Cardiac muscle cell (in vitro differentiated cells and primary cell): ENCODE measurements around the gene OR9Q1. TPM values are rescaled to one million over a fixed set of nuclear protein-coding genes. Genes with fewer than 3 reads are reported as not detected.
A peak's percentile ranks its signal among the peaks of the same experiment; 100 is the strongest.

ENCODE experiments used
- DNase-seq, 2 donors: peaks; one replicate each; pipeline versions ENCODE4 v3.0.0 to v3.0.0-alpha.2; 2010 to 2017; ENCODE audit warnings: low read depth in 1 of 2, low spot score in 1 of 2
- H3K27ac ChIP-seq: fragments of 200-600 bp; sonication (generic); 2 replicates; pipeline ENCODE4 v1.5.1; 2016
- H3K27me3 ChIP-seq: fragments of 200-600 bp; sonication (generic); 2 replicates; pipeline ENCODE4 v1.6.0; 2016; ENCODE audit warnings: control low read depth
- H3K36me3 ChIP-seq: fragments of 200-600 bp; sonication (generic); 2 replicates; pipeline ENCODE4 v1.5.1; 2016; ENCODE audit warnings: control low read depth
- H3K4me1 ChIP-seq: fragments of 200-600 bp; sonication (generic); 2 replicates; pipeline ENCODE4 v1.8.1; 2017; ENCODE audit warnings: low read depth, mild to moderate bottlenecking, mixed run types
- H3K4me3 ChIP-seq: fragments of 200-600 bp; sonication (generic); 2 replicates; pipeline ENCODE4 v1.5.1; 2016; ENCODE audit warnings: mild to moderate bottlenecking
- H3K9me3 ChIP-seq: fragments of 200-600 bp; sonication (generic); 2 replicates; pipeline ENCODE4 v1.5.1; 2017; ENCODE audit warnings: low read depth, mild to moderate bottlenecking, control low read depth
- polyA plus RNA-seq: library from polyadenylated mRNA; unstranded; fragments of >200 nt; fragmentation: Nextera tagmentation; extraction: Ambion mirVana; gene quantifications from 2 replicates; pipeline ENCODE4 v1.2.1, GENCODE V29; 2016
- total RNA-seq: library from RNA; depleted of rRNA; stranded (reverse); fragments of >200 nt; gene quantifications from 2 replicates; pipeline ENCODE4 v1.2.3, GENCODE V29; 2016
- TF ChIP-seq, protein P1 (sequence below): IDR thresholded peaks from 2 replicates; pipeline ENCODE4 v1.5.1; 2012; ENCODE audit warnings: low read depth, mild to moderate bottlenecking, low read length

Gene OR9Q1
- total and polyA plus RNA-seq, 2 experiments from 2014 or later: not detected

GRCh38 chr11:58057481-58057880, 33.8 kb downstream of the OR9Q1 start:
- TF ChIP-seq, protein P1, sequence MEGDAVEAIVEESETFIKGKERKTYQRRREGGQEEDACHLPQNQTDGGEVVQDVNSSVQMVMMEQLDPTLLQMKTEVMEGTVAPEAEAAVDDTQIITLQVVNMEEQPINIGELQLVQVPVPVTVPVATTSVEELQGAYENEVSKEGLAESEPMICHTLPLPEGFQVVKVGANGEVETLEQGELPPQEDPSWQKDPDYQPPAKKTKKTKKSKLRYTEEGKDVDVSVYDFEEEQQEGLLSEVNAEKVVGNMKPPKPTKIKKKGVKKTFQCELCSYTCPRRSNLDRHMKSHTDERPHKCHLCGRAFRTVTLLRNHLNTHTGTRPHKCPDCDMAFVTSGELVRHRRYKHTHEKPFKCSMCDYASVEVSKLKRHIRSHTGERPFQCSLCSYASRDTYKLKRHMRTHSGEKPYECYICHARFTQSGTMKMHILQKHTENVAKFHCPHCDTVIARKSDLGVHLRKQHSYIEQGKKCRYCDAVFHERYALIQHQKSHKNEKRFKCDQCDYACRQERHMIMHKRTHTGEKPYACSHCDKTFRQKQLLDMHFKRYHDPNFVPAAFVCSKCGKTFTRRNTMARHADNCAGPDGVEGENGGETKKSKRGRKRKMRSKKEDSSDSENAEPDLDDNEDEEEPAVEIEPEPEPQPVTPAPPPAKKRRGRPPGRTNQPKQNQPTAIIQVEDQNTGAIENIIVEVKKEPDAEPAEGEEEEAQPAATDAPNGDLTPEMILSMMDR: no peak
- no peak for DNase-seq
- Histone ChIP-seq H3K9me3 (no peaks in the 10 kb centered on the region), H3K4me1 (peaks cover 14% of the 10 kb centered on the region), H3K27ac (no peak overlapping the region), H3K4me3 (no peak overlapping the region), H3K27me3 (no peaks in the 10 kb centered on the region), H3K36me3 (no peaks in the 10 kb centered on the region)

DNA sequence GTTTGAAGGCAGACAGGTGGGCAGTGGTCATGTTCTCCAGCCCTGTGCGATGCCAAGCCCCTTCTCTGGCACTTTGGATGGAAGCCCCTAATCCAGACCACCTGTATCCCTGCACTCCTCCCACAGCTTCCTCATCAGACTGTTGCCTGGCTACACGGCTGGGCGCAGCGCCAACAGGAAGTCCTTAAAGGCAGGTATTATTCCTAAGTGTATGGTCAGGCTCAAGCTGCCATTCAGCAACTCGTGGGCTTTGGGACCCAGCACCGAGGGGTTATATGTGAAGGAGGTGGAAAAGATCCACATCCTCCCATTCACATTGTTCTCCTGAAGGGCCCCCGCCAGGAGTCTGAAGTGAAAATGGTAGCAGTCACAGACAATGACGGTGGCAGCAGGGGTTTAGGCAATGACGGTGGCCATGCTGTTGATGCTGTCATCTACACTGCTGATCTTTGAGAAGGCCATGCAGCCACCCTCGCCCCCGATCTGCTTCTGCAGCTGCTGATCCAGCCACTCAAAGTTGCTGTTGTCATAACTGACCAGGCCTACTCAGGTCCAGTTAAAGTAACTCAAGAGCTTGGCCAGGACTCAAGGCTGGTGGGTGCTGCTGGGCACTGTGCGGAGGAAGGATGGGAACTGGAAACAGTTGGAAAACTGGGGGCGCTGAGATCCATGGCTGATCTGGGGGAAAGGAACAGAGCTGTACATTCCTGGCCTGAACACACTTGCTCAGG, 34.8 kb downstream of the OR9Q1 start:
- H3K27ac ChIP-seq: peak overlapping the region; percentile 92
- H3K36me3 ChIP-seq: no peaks in the 10 kb centered on the region
- H3K9me3 ChIP-seq: no peaks in the 10 kb centered on the region
- TF ChIP-seq, protein P1: no peak
- DNase-seq: no peak
- H3K4me1 ChIP-seq: peaks cover 14% of the 10 kb centered on the region
- no peaks in the 10 kb centered on the region for H3K27me3 ChIP-seq
- no peak overlapping the region for H3K4me3 ChIP-seq

DNA sequence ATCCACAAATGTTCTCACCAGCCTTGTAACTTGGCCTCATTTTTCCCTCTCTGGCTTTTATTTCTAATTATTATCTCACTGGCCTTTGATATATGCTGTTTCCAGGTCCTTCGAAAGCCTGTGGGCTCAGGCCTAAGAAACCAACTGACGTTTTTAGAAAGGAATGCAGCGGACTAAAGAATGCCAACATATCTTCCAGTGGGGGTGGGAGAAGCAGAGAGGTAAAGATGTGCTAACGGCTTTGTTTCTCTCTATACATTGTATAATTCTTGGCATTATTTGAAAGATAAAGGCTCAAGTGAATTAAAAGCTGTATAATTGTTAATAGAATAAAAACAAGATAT, 35.3 kb downstream of the OR9Q1 start:
- no peaks in the 10 kb centered on the region for H3K27me3 ChIP-seq
- H3K27ac ChIP-seq: peak overlapping the region; percentile 92
- no peaks in the 10 kb centered on the region for H3K9me3 ChIP-seq

GRCh38 chr11:58060535-58060934, 36.9 kb downstream of the OR9Q1 start:
- Histone ChIP-seq H3K27ac (no peak overlapping the region), H3K4me3 (no peak overlapping the region), H3K27me3 (no peaks in the 10 kb centered on the region), H3K36me3 (no peaks in the 10 kb centered on the region), H3K4me1 (peaks cover 14% of the 10 kb centered on the region), H3K9me3 (no peaks in the 10 kb centered on the region)
- TF ChIP-seq, protein P1: no peak
- no peak for DNase-seq

More for the DNA sequence above, 35.3 kb downstream of the OR9Q1 start:
- Histone ChIP-seq H3K4me1 (peaks cover 14% of the 10 kb centered on the region), H3K36me3 (no peaks in the 10 kb centered on the region), H3K4me3 (no peak overlapping the region)
- DNase-seq: peak; percentile 70 to 93
- TF ChIP-seq, protein P1: no peak

DNA sequence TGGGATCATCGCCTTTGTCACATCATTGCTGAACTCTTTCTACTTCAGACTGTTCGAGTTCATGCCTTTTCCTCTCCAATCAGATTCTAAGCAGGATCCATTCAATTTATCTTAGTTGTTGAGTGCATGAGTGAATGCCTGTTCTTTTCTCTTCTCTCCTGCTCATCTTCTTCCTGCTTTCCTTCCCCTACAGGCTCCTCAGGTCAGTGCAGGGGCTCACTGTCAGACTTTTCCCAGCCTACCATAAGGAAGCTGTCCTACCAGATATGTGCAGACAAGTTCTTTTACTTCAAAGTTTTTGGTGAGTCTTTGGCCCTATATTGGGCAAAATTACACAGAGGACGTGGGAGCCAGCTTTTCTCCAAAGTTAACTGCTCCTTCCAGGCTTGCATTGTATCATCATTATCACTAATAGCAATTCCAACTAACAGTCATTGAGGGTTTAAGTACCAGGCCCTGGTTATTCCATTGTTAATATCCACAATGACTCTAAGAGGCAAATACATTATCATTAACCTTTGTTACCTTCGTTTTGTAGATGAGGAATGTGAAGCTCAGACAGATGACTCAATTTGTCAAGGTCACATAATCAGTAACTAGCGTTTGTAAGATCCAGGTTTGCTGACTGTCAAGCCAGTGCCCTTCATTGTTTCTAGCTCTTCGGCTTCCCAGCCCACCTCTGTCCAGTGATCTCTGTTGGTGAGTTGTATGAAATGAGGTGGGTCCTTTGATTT, 37.4 kb downstream of the OR9Q1 start:
- Histone ChIP-seq H3K4me3 (no peak overlapping the region), H3K4me1 (peaks cover 14% of the 10 kb centered on the region), H3K9me3 (no peaks in the 10 kb centered on the region), H3K27ac (no peak overlapping the region), H3K36me3 (no peaks in the 10 kb centered on the region), H3K27me3 (no peaks in the 10 kb centered on the region)
- TF ChIP-seq, protein P1: peak; percentile 26
- peak in 1 of 2 donors; percentile 21 for DNase-seq
